ENCODE data around the gene ABCA2. TPM values are rescaled to one million over a fixed set of nuclear protein-coding genes. Genes with fewer than 3 reads are reported as not detected.

Gene ABCA2
- total RNA-seq, 4 donors from 2014 or later: 18.2 to 27.6 (median 23.7) TPM

GRCh38 chr9:137026384-137026783 is 1.7 kb downstream of the ABCA2 start:
- DNase-seq (ENCODE audit: low spot score in 2 of 2): no peak
- WGBS, 2 donors: 76 to 81% methylated on average over 2 of the region's 2 CpGs
- TF ChIP-seq CTCF (IDR thresholded peaks at IDR 0.05): no peak
- TF ChIP-seq POLR2A (IDR thresholded peaks at IDR 0.05): no peak
- intact Hi-C loops (cut with DNase I; ENCODE audit: low total_unique reads): no loop called here
- no peak overlapping the region for H3K4me3 ChIP-seq (ENCODE audit: low read depth, poor library complexity, severe bottlenecking)

GRCh38 chr9:137025517-137025966 is 2.5 kb downstream of the ABCA2 start:
- H3K4me3 ChIP-seq (ENCODE audit: low read depth, poor library complexity, severe bottlenecking): no peak overlapping the region
- intact Hi-C loops (cut with DNase I; ENCODE audit: low total_unique reads): no loop called here
- no peak for DNase-seq (ENCODE audit: low spot score in 2 of 2)

GRCh38 chr9:137023583-137023991 is 4.5 kb downstream of the ABCA2 start:
- 89 to 90% methylated on average over 12 to 13 of the region's 15 CpGs for WGBS, 2 donors
- intact Hi-C loops (cut with DNase I; ENCODE audit: low total_unique reads): no loop called here
- no peak for DNase-seq (ENCODE audit: low spot score in 2 of 2)
- H3K4me3 ChIP-seq (ENCODE audit: low read depth, poor library complexity, severe bottlenecking): no peak overlapping the region
- TF ChIP-seq CTCF (IDR thresholded peaks at IDR 0.05) (no peak), POLR2A (IDR thresholded peaks at IDR 0.05) (no peak)

More at GRCh38 chr9:137025517-137025966, 2.5 kb downstream of the ABCA2 start:
- WGBS, 2 donors: 14 to 56% methylated on average over 12 to 16 of the region's 21 CpGs
- TF ChIP-seq POLR2A (IDR thresholded peaks at IDR 0.05) (no peak), CTCF (IDR thresholded peaks at IDR 0.05) (no peak)

- H3K4me3 ChIP-seq (ENCODE audit: low read depth, poor library complexity, severe bottlenecking): no peak overlapping the region
- DNase-seq (ENCODE audit: low spot score in 2 of 2): no peak
- WGBS, 2 donors: 73 to 87% methylated on average over 6 of the region's 7 CpGs
- intact Hi-C loops (cut with DNase I; ENCODE audit: low total_unique reads): no loop called here
- TF ChIP-seq CTCF (IDR thresholded peaks at IDR 0.05) (no peak), POLR2A (IDR thresholded peaks at IDR 0.05) (no peak)
Measured at GRCh38 chr9:137023157-137023556, 4.9 kb downstream of the ABCA2 start.

- DNase-seq (ENCODE audit: low spot score in 2 of 2): no peak
- TF ChIP-seq POLR2A (IDR thresholded peaks at IDR 0.05): no peak
- TF ChIP-seq CTCF (IDR thresholded peaks at IDR 0.05): no peak
- intact Hi-C loops (cut with DNase I; ENCODE audit: low total_unique reads): no loop called here
- H3K4me3 ChIP-seq (ENCODE audit: low read depth, poor library complexity, severe bottlenecking): no peak overlapping the region
- WGBS, 2 donors: 81 to 92% methylated on average over 15 to 23 of the region's 23 CpGs
Measured at GRCh38 chr9:137022662-137023008, 5.4 kb downstream of the ABCA2 start.

- DNase-seq (ENCODE audit: low spot score in 2 of 2): no peak
- TF ChIP-seq POLR2A (IDR thresholded peaks at IDR 0.05) (no peak), CTCF (IDR thresholded peaks at IDR 0.05) (no peak)
Measured at GRCh38 chr9:137021979-137022661, 5.9 kb downstream of the ABCA2 start.

More at GRCh38 chr9:137021979-137022661, 5.9 kb downstream of the ABCA2 start:
- 42 to 55% methylated on average over 18 to 23 of the region's 30 CpGs for WGBS, 2 donors
- no peak overlapping the region for H3K4me3 ChIP-seq (ENCODE audit: low read depth, poor library complexity, severe bottlenecking)
- intact Hi-C loops (cut with DNase I; ENCODE audit: low total_unique reads): no loop called here
